ENCODE measurements around the gene LACTB. TPM values are rescaled to one million over a fixed set of nuclear protein-coding genes. Genes with fewer than 3 reads are reported as not detected.
A peak's percentile ranks its signal among the peaks of the same experiment; 100 is the strongest.

Gene LACTB
- total and polyA plus RNA-seq, 2 of the 13 experiments (the other 11 are each of a cell fraction or from before 2014, with no cell fraction given), result 14.8 to 23.0 TPM

GRCh38 chr15:63093486-63094205 is 28.0 kb upstream of the LACTB start (continued):
- TF ChIP-seq ZNF275 (CRISPR knock-in tag; IDR thresholded peaks at IDR 0.05; ENCODE audit: borderline replicate concordance) (no peak), ZBTB42 (CRISPR knock-in tag; IDR thresholded peaks at IDR 0.05) (no peak), HNF4A (CRISPR knock-in tag; IDR thresholded peaks at IDR 0.05) (peak; percentile 88), NR2F1 (CRISPR knock-in tag; IDR thresholded peaks at IDR 0.05) (peak; percentile 45 to 69; a peak in 3 of 4 replicates), FOXA3 (CRISPR knock-in tag; IDR thresholded peaks at IDR 0.05) (0 out of 2 replicates have a peak, but pooled peaks have one; percentile 11), LCORL (IDR thresholded peaks at IDR 0.05) (no peak), LCORL (CRISPR knock-in tag; IDR thresholded peaks at IDR 0.05) (peak; percentile 49; the same call in 1 of the 2 replicates), SOX13 (IDR thresholded peaks at IDR 0.05) (no peak), SOX13 (CRISPR knock-in tag; conservative IDR thresholded peaks at IDR 0.05 in 1 of 2, IDR thresholded peaks at IDR 0.05 in 1 of 2) (peak in 1 of 2 experiments; percentile 31; a peak in 1 of 4 replicates), ZFP90 (CRISPR knock-in tag; IDR thresholded peaks at IDR 0.05; ENCODE audit: borderline replicate concordance) (0 out of 2 replicates have a peak, but pooled peaks have one; percentile 50), THAP11 (CRISPR knock-in tag; IDR thresholded peaks at IDR 0.05) (0 out of 2 replicates have a peak, but pooled peaks have one; percentile 48), PITX1 (CRISPR knock-in tag; IDR thresholded peaks at IDR 0.05) (0 out of 2 replicates have a peak, but pooled peaks have one; percentile 23), ZFP41 (CRISPR knock-in tag; IDR thresholded peaks at IDR 0.05; ENCODE audit: borderline replicate concordance) (no peak), GATAD1 (CRISPR knock-in tag; IDR thresholded peaks at IDR 0.05) (peak; percentile 52; the same call in 1 of the 2 replicates), SCMH1 (CRISPR knock-in tag; IDR thresholded peaks at IDR 0.05; ENCODE audit: borderline replicate concordance) (no peak), NR2F6 (IDR thresholded peaks at IDR 0.05) (peak; percentile 84; the same call in 1 of the 2 replicates), NR2F6 (CRISPR knock-in tag; IDR thresholded peaks at IDR 0.05) (peak; percentile 92), NFIB (CRISPR knock-in tag; IDR thresholded peaks at IDR 0.05; ENCODE audit: borderline replicate concordance) (no peak), ZBTB38 (CRISPR knock-in tag; IDR thresholded peaks at IDR 0.05) (peak; percentile 56; the same call in 1 of the 2 replicates), POLR2AphosphoS2 (IDR thresholded peaks at IDR 0.05; ENCODE audit: low read depth, low read length) (no peak), ZEB1 (IDR thresholded peaks at IDR 0.05; ENCODE audit: insufficient replicate concordance, low read depth) (peak; percentile 96), SSRP1 (CRISPR knock-in tag; IDR thresholded peaks at IDR 0.05) (peak; percentile 65; the same call in 1 of the 2 replicates), RAD21 (CRISPR knock-in tag; IDR thresholded peaks at IDR 0.05) (peak; percentile 98), ZFP36L2 (CRISPR knock-in tag; IDR thresholded peaks at IDR 0.05) (no peak), ASH2L (IDR thresholded peaks at IDR 0.05; ENCODE audit: insufficient read length, low read depth, low read length) (no peak), WIZ (CRISPR knock-in tag; IDR thresholded peaks at IDR 0.05) (no peak), PATZ1 (CRISPR knock-in tag; IDR thresholded peaks at IDR 0.05) (peak; percentile 62; the same call in 1 of the 2 replicates), ZNF556 (CRISPR knock-in tag; IDR thresholded peaks at IDR 0.05; ENCODE audit: borderline replicate concordance) (peak; percentile 55; the same call in 1 of the 2 replicates), ZMYM4 (CRISPR knock-in tag; IDR thresholded peaks at IDR 0.05) (peak; percentile 66; the same call in 1 of the 2 replicates)
- TF ChIP-seq, protein P1, sequence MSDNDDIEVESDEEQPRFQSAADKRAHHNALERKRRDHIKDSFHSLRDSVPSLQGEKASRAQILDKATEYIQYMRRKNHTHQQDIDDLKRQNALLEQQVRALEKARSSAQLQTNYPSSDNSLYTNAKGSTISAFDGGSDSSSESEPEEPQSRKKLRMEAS (IDR thresholded peaks at IDR 0.05), result peak; percentile 74

All from HepG2 (cell line).